HG03565 (cell line): Measurements from ENCODE around the gene ARGFX.
"Not testable (repeated sequence)": the region's sequence is repeated elsewhere in the genome, so short reads cannot be mapped to it uniquely, and the experiment has no call there.

Source experiments
- ATAC-seq: cut with Tn5 transposase; IDR thresholded peaks from one replicate; pipeline ENCODE4 v1.9.1; 2021; ENCODE audit warnings: mild to moderate bottlenecking, moderate library complexity; ENCODE audit not compliant: unreplicated experiment

The ARGFX gene

DNA sequence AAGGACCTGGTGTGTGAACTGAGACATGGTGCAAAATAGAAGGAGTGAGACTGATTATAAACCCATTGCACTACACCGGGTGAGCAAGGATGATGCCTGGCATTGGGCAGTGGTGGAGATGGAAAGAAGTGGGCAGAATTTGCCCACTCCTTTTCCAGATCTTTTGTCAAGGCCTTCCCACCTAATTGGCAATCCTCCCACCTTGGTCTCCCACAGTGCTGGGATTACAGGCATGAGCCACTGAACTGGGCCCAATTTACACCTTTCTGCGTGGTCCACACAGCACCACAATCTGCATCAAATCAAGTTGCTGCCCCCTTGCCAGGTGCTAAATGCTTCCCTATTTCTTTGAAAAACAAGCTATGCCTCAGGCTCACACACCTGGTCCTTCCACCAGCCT lies 30.8 kb downstream of the ARGFX start:
- ATAC-seq, result no peak

DNA sequence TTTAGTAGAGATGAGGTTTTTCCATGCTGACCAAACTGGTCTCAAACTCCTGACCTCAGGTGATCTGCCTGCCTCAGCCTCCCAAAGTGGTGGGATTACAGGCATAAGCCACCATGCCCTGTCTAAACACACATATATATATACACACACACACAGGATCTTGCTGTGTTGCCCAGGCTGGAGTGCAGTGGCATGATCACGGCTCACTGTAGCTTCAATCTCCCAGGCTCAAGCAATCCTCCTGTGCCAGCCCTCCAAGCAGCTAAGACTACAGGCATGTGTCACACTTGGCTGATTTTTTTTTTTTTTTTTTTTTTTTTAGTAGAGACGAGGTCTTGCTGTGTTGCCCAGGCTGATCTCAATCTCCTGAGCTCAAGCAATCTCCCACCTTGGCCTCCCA lies 32.2 kb downstream of the ARGFX start:
- ATAC-seq, result not testable (repeated sequence)

DNA sequence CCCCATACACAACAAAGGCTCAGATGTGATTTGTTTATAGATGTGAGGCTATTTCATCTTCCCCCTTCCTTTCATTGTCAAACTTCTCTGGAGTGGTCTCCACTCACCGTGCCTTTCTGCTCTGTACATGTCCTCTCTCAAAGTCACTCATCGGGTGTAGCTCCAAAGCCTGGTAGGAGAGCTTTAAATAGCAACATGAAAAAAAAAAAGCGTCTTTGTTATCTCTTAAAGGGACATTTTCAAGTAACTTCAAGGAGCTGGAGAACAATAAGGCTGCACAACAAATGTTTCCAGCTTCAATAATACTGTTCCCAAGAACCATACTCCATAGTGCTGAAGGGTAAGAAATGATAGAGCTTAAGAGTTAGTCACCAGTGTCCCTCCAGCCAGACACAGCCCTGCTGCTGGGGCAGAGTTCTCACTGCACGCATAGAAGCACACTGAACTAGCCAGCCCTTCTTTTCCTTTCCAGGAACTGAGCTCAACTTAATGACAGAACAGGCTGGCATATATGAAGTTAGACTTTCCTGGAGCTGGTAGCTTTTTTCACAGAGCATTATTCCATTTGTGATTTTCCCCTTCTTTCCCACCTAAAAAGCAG lies 33.6 kb downstream of the ARGFX start:
- no peak for ATAC-seq

DNA sequence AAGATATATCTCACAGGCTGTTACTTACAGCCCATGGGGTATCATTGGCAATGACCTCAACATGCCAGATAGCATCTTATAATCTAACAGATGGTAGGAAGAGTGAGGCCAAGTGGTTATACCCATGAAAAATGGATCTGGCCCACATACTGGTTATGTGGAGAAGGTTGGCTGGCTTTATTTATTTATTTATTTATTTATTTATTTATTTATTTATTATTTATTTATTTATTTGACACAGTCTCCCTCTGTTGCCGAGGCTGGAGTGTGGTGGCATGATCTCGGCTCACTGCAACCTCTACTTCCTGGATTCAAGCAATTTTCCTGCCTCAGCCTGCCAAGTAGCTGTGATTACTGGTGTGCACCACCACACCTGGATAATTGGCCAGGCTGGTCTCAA lies 37.0 kb downstream of the ARGFX start:
- ATAC-seq, result no peak

DNA sequence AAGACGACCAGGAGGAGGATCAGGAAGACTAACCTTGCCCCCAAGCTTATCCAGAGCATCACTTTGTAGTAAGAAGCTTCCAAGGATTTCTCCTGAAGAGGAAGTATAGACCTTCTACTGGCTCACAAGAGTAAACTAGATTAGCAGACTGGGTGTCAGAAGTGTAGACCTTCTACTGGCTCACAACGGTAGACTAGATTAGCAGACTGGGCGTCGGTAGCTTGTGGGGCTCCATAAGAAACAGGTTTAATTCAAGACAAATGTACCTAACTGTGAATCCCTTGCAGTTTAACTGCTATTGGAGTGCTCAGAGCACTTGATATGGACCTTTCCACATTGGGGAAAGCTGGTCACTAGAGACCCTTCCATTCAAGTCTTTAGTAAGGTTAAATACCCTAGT lies 38.4 kb downstream of the ARGFX start:
- no peak for ATAC-seq
